KOPT-K1 (cell line): ENCODE data around the gene WDPCP.
"Not testable (repeated sequence)": the region's sequence is repeated elsewhere in the genome, so short reads cannot be mapped to it uniquely, and the experiment has no call there.

ENCODE experiments used
- H3K27ac ChIP-seq: fragments of 200-600 bp; sonication (generic); 2 replicates; pipeline ENCODE4 v1.5.1; 2016; ENCODE audit warnings: antibody characterized with exemption, mild to moderate bottlenecking, low read depth, low read length; ENCODE audit not compliant: poor library complexity, severe bottlenecking
- H3K36me3 ChIP-seq: fragments of 200-600 bp; sonication (generic); 2 replicates; pipeline ENCODE4 v1.5.1; 2017; ENCODE audit warnings: antibody characterized with exemption, mild to moderate bottlenecking, low read length, moderate library complexity; ENCODE audit not compliant: insufficient read depth
- H3K9me3 ChIP-seq: fragments of 200-600 bp; sonication (generic); 2 replicates; pipeline ENCODE4 v1.5.1; 2017; ENCODE audit warnings: antibody characterized with exemption, low read length, mild to moderate bottlenecking; ENCODE audit not compliant: insufficient read depth, poor library complexity, severe bottlenecking

WDPCP gene

DNA sequence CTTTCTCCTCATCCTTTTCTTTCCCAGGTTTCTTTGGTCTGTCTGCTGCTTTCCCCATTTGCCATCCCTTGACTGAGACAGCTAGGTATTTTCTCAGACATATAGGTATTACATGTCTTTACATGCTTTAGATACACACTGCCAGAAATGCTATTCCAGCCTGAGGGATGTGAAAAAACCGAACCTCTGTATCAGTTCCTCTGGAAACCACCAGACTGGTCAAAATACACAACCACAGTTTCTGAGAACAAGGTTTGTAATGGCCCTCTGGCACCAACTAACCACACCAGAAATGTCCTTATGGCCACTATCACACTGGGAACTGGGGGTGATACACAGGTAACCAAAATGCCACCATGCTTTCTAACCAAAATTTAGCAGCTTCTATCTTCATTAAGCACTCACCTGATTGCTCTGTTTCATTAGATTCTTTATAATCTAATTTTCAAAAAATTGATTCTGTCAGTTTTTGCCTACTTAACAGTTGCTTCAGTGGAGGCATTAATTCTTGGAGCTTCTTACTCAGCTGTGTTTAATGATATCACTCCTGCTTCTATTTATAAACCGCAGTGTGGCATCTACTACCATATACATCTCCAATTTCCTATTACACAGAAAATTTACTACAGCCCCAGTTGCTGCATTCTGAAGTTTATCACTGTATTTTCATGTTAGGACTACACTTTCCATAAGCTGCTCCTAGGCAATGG is 243.5 kb downstream of the WDPCP start:
- H3K9me3 ChIP-seq, result peaks cover 36% of the 10 kb centered on the region
- H3K27ac ChIP-seq, result no peak overlapping the region
- H3K36me3 ChIP-seq, result no peaks in the 10 kb centered on the region

DNA sequence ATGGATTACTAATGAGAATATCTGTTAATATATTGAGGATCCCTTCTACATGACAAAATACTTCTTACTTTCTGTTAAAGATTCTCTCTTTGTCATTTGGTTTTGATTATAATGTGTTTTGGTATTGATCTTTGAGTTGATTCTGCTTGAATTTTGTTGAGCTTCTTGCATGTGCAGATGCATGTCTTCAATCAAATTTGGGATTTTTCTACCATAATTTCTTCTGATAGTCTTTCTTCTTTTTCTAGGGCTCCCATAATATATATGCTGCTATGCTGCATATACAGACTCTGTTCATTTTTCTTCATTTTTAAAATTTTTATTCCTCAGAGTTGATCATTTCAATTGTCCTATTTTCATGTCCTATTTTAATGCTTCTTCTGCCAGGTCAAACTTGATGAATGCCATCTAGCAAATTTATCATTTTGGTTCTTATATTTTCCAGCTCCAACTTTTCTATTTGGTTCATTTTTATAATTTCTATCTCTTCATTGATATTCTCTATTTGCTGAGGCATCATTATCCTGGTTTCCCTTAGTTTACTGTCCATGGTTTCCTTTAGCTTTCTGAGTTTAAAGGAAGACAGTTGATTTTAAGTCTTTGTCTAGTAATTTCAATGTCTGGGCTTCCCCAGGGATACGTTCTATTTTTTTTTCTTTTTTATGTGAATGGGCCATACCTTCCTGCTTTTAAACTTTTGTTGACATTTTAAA is 244.7 kb downstream of the WDPCP start:
- Histone ChIP-seq H3K27ac (no peak overlapping the region), H3K9me3 (peaks cover 36% of the 10 kb centered on the region), H3K36me3 (no peaks in the 10 kb centered on the region)

DNA sequence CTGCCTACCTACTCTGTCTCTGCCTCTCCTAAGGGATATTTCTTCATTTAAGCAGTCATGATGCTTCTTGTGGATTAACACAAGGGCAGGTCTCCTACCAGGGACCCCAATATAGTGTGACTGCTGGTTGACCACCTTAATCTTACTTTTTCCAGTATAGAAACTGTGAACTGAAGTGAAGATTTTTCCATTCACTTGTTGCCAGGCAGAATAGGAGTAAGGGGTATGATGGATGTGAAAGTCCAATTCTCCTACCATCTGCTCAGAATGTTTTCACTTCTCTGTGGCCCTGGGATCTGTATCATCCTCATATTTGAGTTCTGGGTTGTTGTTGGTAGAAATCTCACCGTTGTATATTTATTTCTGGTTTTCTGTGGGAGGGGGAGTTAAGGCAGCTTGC is 247.8 kb downstream of the WDPCP start:
- Histone ChIP-seq H3K36me3 (no peaks in the 10 kb centered on the region), H3K9me3 (peaks cover 35% of the 10 kb centered on the region), H3K27ac (no peak overlapping the region)

DNA sequence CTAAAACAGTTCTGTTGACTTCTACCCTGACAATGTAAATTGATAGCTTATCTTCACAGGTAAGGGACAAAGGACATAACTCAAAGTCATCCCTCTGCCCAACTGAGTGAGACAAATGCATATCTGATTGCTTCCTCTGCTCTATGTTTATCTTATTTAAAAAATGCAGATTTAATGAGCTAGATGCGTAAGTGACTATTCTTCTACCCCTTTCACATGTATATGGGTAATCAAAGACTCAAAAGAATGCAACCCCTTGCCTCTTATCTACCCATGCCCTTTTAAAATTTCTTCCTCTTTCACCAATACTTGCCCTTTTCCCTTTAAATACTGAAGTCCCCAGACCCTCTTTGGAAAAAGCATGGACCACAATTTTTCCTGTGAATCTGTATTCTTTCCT is 253.4 kb downstream of the WDPCP start:
- Histone ChIP-seq H3K27ac (no peak overlapping the region), H3K9me3 (no peaks in the 10 kb centered on the region), H3K36me3 (no peaks in the 10 kb centered on the region)

DNA sequence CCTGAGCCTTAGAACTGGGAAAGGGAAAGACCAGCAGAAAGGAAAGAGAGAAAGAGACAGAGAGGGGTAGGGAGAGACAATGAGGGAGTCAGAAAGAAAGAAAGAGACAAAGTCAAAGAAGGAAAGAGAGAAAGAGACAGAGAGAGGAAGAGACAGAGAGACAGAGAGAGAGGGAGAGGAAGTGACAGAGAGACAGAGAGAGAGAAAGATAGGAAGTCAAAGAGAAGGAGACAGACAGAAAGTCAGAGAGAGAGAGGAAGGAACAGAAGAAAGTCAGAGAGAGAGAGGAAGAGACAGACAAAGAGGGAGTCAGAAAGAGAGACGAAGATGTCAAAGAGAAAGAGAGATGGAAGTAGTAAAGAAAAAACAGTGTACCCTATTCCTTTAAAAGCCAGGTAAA is 261.8 kb downstream of the WDPCP start:
- Histone ChIP-seq H3K27ac (no peak overlapping the region), H3K9me3 (no peaks in the 10 kb centered on the region), H3K36me3 (no peaks in the 10 kb centered on the region)

DNA sequence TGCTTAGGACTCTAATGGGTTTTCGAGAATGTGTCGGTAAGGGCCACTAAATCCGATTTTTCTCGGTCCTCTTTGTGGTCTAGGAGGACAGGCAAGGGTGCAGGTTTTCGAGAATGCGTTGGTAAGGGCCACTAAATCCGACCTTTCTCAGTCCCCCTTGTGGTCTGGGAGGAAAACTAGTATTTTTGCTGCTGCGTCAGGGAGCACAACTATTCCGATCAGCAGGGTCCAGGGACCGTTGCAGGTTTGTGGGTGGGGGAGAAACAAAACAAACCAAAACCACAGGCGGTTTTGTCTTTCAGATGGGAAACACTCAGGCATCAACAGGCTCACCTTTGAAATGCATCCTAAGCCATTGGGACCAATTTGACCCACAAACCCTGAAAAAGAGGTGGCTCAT is 264.6 kb downstream of the WDPCP start:
- H3K36me3 ChIP-seq, H3K27ac ChIP-seq, H3K9me3 ChIP-seq: not testable (repeated sequence)

DNA sequence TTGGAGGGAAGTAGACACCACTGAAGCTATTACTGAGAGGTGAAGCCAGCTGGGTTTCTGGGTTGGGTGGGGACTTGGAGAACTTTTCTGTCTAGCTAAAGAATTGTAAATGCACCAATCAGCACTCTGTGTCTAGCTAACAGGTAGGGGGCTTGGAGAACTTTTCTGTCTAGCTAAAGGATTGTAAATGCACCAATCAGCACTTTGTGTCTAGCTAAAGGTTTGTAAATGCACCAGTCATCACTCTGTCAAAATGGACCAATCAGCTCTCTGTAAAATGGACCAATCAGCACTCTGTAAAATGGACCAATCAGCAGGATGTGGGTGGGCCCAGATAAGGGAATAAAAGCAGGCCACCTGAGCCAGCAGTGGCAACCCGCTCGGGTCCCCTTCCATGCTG is 266.3 kb downstream of the WDPCP start:
- not testable (repeated sequence) for H3K27ac ChIP-seq, H3K9me3 ChIP-seq, H3K36me3 ChIP-seq

DNA sequence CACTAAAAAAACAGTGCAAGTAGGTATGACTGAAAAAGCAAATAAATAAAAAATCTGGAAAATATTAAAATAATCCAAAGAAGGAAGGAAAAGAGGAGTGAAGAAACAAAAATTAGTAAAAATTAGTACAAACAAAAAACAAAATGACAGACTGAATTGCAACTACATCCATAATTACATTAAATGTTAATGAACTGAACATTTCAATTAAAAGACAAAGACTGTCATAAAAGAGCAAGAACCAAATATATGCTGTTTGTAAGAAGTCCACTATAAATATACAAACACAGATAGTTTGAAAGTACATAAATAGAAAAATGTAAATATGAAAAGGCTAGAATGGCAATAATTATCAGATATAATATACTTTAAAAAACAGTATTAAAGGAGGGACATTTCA is 267.6 kb downstream of the WDPCP start:
- H3K36me3 ChIP-seq, result no peaks in the 10 kb centered on the region
- H3K9me3 ChIP-seq, result no peaks in the 10 kb centered on the region

DNA sequence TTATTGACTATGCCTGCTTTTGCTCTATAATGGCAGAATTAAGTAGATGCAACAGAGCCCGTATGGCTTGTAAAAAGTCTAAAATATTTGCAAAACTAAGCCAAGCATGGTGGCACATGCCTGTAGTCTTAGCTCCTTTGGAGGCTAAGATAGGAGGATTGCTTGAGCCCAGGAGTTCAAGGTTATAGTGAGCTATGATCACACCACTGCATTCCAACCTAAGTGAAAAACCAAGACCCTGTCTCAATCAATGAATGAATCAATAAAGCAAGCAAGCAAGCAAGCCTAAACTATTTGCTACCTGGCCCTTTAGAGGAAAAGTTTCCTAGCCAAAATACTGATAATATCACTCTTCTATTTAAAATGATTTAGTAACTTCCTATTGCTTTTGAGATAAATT is 277.7 kb downstream of the WDPCP start:
- Histone ChIP-seq H3K27ac (no peak overlapping the region), H3K36me3 (no peaks in the 10 kb centered on the region), H3K9me3 (peaks cover 4% of the 10 kb centered on the region)

More for the DNA sequence above, 267.6 kb downstream of the WDPCP start:
- H3K27ac ChIP-seq, result no peak overlapping the region

DNA sequence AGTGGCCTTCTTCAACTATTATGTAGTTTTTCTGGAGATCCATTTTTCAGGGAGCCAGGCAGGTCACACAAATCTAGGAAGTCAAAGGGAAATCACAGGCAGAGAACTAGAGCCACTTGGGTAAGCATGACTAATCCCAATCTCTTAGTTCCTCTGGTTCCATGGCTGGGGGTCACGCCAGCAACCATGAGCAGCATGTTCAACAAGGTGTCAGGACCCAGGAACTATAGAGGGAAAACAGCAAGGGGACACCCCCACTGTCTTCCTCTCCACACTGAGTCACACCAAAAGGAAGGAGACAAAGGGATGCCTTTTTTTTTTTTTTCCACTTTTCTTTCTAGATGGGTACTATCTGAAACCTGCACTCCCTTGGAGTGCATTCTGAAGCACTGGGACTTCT is 286.8 kb downstream of the WDPCP start:
- Histone ChIP-seq H3K36me3 (no peaks in the 10 kb centered on the region), H3K9me3 (peaks cover 39% of the 10 kb centered on the region), H3K27ac (no peak overlapping the region)

DNA sequence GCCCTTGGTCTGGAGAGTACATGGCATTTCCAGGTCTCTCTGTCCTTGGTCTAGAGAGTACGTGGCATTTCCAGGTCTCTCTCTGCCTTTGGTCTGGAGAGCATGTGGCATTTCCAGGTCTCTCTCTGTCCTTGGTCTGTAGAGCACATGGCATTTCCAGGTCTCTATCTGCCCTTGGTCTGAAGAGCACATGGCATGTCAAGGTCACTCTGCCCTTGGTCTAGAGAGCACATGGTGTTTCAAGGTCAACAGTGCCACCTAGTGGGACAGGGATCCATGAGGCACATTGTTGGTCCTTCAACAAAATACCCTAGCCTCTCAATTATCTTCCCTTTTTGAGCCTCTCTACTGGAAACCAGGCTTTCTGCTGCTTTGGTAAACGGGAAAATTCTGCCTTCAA is 287.4 kb downstream of the WDPCP start:
- H3K36me3 ChIP-seq, result no peaks in the 10 kb centered on the region
- peaks cover 39% of the 10 kb centered on the region for H3K9me3 ChIP-seq

DNA sequence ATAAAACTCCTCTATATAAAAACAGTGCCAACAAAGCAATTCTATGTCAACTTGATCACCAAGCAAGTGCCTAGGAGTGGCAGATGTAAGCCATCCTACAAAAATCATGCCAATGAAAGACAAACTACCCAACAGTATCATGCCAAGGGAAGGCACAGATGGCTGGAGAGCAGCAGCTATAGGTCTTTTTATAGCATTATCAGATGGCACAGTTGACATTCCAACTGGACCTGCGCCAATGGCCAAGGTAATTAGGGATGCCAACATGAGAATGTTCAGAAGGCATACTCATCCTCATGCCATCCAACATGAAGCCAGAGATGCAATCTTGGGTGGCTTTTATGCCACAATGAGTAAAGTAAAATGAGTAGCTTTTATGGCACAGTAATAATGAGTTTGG is 300.3 kb downstream of the WDPCP start:
- Histone ChIP-seq H3K9me3 (peaks cover 11% of the 10 kb centered on the region), H3K36me3 (no peaks in the 10 kb centered on the region), H3K27ac (no peak overlapping the region)

More for the DNA sequence above, 287.4 kb downstream of the WDPCP start:
- H3K27ac ChIP-seq, result no peak overlapping the region

DNA sequence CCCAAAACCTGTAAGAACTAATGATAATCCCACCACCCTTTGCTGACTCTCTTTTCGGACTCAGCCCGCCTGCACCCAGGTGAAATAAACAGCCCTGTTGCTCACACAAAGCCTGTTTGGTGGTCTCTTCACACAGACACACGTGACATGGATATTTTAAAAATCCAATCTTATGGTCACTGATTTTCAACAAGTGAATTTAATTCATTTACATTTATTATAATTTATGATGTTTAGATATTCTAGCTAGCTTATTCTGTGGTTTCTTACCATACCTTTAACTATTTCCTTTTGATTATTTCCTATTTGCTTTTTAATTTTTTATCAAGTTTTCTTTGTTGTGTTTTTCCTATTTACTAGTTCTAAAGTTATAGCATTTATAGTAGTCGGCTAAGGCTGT is 301.8 kb downstream of the WDPCP start:
- not testable (repeated sequence) for H3K27ac ChIP-seq, H3K36me3 ChIP-seq
- H3K9me3 ChIP-seq, result peaks cover 11% of the 10 kb centered on the region

DNA sequence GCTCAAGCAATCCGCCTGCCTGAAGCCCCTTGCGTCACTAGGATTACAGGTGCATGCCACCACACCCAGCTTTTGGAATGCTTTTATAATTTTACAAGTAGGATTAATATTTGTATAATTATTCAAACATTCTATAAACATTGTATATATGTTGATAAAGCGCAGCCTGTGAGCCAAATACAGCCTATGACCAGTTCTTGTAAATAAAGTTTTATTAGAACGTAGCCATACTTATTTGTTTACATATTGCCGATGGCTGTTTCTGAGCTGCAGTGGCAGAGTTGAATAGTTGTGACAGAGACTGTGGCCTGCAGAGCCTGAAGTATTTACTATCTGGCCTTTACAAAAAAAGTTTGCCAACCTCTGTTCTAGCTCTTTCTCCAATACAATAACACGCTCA is 305.0 kb downstream of the WDPCP start:
- Histone ChIP-seq H3K9me3 (peaks cover 20% of the 10 kb centered on the region), H3K27ac (no peak overlapping the region), H3K36me3 (no peaks in the 10 kb centered on the region)

DNA sequence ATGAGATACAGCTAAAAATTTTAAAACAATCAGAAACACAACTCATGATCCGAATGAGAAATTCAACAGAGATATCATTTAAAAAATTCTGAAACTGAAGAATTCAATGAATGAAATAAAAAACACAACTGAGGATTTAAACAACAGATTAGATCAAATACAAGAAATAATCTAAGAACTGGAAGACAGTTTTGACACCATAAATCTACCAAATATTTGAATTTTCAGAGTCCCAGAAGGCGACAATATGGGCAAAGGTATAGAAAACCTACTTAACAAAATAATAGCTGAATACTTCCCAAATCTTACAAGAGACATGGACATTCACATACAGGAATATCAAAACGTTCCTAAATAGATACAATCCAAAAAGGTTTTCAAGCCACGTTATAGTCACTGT is 315.7 kb downstream of the WDPCP start:
- Histone ChIP-seq H3K36me3 (no peaks in the 10 kb centered on the region), H3K27ac (no peak overlapping the region), H3K9me3 (peaks cover 30% of the 10 kb centered on the region)

DNA sequence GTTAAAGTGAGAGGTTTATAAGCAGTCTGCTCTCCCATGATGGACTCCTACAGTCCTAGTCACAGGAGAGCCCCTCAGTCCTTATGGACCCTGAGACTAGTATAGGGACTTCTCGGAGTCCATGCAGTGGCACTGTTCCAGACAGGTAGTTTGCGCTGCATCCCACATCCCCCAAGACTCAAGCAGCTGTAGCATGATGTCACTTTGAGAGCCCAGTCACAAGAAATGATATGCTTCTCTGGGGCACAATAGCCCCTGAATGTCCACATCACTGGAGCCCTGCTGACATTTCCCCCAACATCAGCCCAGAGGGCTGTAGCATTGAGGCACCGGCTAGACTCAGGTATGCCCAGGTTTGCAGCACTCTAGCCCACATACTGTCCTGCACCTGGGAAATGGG is 317.6 kb downstream of the WDPCP start:
- no peaks in the 10 kb centered on the region for H3K36me3 ChIP-seq
- H3K9me3 ChIP-seq, result peaks cover 30% of the 10 kb centered on the region
- no peak overlapping the region for H3K27ac ChIP-seq
